SK-N-SH (cell line): ENCODE data around the gene TMEM80.

ENCODE experiments used
- CTCF ChIP-seq: fragments of 200-600 bp; sonication (generic); IDR thresholded peaks from 2 replicates; pipeline ENCODE4 v1.6.1; 2017; ENCODE audit warnings: antibody characterized with exemption, mild to moderate bottlenecking, moderate library complexity
- MAX ChIP-seq: IDR thresholded peaks from 2 replicates; pipeline ENCODE4 v1.4.0; 2012; ENCODE audit warnings: low read depth
- TF ChIP-seq, protein P1 (sequence below): IDR thresholded peaks from 2 replicates; pipeline ENCODE4 v1.6.1; 2012; ENCODE audit warnings: mild to moderate bottlenecking, low read depth, low read length, moderate library complexity

GRCh38 chr11:704781-705645 is 9.4 kb downstream of the TMEM80 start:
- TF ChIP-seq MAX (no peak), CTCF (no peak)
- TF ChIP-seq, protein P1, sequence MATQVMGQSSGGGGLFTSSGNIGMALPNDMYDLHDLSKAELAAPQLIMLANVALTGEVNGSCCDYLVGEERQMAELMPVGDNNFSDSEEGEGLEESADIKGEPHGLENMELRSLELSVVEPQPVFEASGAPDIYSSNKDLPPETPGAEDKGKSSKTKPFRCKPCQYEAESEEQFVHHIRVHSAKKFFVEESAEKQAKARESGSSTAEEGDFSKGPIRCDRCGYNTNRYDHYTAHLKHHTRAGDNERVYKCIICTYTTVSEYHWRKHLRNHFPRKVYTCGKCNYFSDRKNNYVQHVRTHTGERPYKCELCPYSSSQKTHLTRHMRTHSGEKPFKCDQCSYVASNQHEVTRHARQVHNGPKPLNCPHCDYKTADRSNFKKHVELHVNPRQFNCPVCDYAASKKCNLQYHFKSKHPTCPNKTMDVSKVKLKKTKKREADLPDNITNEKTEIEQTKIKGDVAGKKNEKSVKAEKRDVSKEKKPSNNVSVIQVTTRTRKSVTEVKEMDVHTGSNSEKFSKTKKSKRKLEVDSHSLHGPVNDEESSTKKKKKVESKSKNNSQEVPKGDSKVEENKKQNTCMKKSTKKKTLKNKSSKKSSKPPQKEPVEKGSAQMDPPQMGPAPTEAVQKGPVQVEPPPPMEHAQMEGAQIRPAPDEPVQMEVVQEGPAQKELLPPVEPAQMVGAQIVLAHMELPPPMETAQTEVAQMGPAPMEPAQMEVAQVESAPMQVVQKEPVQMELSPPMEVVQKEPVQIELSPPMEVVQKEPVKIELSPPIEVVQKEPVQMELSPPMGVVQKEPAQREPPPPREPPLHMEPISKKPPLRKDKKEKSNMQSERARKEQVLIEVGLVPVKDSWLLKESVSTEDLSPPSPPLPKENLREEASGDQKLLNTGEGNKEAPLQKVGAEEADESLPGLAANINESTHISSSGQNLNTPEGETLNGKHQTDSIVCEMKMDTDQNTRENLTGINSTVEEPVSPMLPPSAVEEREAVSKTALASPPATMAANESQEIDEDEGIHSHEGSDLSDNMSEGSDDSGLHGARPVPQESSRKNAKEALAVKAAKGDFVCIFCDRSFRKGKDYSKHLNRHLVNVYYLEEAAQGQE, result no peak
